C4-2B (cell line): ENCODE measurements around the gene NEK11.

Source experiments
- H3K27ac ChIP-seq: fragments of 450-650 bp; 2 replicates; pipeline ENCODE4 v1.5.1; 2017
- CTCF ChIP-seq: fragments of 450-650 bp; conservative IDR thresholded peaks from 2 replicates; pipeline ENCODE4 v1.5.1; 2017; ENCODE audit warnings: mild to moderate bottlenecking
- ZFX ChIP-seq: fragments of 450-650 bp; IDR thresholded peaks from 2 replicates; pipeline ENCODE4 v1.6.1; 2017

The NEK11 gene

GRCh38 chr3:131147534-131147933 is 120.9 kb downstream of the NEK11 start:
- TF ChIP-seq ZFX (no peak), CTCF (no peak)
- H3K27ac ChIP-seq = no peak overlapping the region

DNA sequence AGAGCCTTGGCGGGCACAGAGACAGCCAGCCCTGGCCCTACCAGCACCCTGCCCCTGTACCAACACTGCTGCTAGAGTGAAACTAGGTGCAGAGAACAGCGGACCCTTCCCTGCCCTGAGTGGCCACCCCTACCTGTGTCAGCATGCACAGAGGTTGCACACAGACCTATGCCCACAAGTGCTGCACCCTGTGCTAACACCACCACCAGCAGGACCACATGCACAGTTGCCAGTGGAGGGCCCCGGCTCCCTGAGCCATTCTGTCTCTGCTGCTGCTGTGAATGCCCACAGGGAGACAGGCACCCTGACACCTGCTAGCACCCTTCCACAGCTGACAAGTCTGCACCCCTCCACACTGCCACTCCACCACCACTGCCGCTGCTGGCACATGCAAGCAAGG is 131.8 kb downstream of the NEK11 start:
- TF ChIP-seq CTCF = no peak
- no peak overlapping the region for H3K27ac ChIP-seq

GRCh38 chr3:131162516-131162915 is 135.8 kb downstream of the NEK11 start:
- no peak for TF ChIP-seq ZFX
- TF ChIP-seq CTCF = no peak

DNA sequence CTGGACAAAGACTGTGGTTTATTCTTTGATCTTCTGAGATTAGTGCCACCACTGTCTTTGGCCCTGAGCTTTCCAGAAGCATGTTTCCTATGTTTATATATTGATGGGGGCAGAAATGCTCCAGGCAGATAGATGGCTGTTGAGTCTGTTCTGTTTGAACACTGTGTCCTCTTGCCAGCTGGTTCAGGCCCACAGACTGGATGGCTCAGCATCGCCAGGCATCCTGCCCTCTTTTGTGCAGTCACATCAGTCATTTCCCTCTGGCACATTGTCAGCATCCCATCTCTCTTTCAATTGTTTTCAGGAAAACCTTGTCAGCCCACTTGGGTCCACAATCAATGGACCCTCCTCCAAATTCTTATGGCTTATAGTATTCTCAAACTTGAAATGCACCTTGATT is 141.2 kb downstream of the NEK11 start:
- no peak for TF ChIP-seq ZFX
- H3K27ac ChIP-seq = no peak overlapping the region

More at GRCh38 chr3:131162516-131162915, 135.8 kb downstream of the NEK11 start:
- H3K27ac ChIP-seq = no peak overlapping the region

DNA sequence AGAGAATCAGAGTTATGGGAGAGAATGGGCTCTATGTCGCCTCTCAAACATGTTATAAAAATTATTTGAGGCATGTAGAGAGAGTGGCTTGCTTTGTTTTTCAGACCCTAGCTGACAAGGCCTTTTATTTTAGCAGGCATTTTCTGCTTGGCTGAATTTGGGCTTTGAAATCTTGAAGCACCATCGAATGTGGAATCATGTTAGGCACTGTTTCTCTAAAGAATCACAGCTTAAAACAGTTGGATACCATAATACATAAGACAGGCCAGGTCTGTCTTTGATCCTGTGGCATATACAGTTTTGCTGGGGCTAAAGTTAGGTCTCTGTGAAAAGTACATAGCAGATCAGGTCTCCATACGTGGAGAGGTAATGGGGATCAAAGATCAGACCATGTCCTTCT is 142.7 kb downstream of the NEK11 start:
- TF ChIP-seq ZFX = no peak
- TF ChIP-seq CTCF = no peak
- H3K27ac ChIP-seq = no peak overlapping the region

- no peak for TF ChIP-seq ZFX
- TF ChIP-seq CTCF = no peak
- no peak overlapping the region for H3K27ac ChIP-seq
These were observed 146.0 kb downstream of the NEK11 start for GRCh38 chr3:131172502-131173200.

DNA sequence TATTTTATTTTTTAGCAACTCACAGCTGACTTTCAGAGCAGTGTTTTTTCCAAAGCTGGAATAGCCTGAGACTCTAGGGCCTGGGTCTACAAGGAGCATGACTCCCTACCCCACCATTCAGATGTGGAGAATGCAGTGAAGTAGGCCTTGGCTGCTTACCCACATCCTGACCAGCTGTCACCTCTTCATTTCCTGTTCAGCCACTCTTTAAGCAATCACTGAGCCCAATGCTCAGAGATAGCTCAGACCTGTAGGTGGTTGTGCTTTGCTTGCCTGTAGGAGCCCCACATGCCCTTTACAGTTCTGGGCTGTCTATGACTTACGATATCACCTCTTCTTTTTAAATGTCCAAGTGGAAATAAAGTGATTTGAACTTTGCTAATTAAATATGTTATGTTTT is 148.1 kb downstream of the NEK11 start:
- H3K27ac ChIP-seq = no peak overlapping the region
- TF ChIP-seq CTCF (no peak), ZFX (no peak)

GRCh38 chr3:131178710-131179375 is 152.2 kb downstream of the NEK11 start:
- TF ChIP-seq CTCF (no peak), ZFX (no peak)
- H3K27ac ChIP-seq = no peak overlapping the region
